Liver (tissue), 9 donors: ENCODE data around the gene PCDH15. TPM values are rescaled to one million over a fixed set of nuclear protein-coding genes. Genes with fewer than 3 reads are reported as not detected.

Experiments
- DNase-seq: peaks from one replicate; pipeline ENCODE4 v3.0.0-alpha.2; 2017; ENCODE audit warnings: low spot score
- H3K27ac ChIP-seq, 2 donors: one replicate each; pipeline ENCODE4 v1.7.0; 2013; ENCODE audit warnings: inconsistent platforms in 2 of 2, low read length in 2 of 2, control low read depth in 1 of 2, low read depth in 1 of 2, mild to moderate bottlenecking in 1 of 2
- H3K27me3 ChIP-seq, 4 donors: one replicate each; pipeline versions ENCODE4 v1.6.1 to v1.7.0; 2013; ENCODE audit warnings: low read length in 3 of 4, inconsistent platforms in 1 of 4, mild to moderate bottlenecking in 1 of 4, moderate library complexity in 1 of 4; ENCODE audit not compliant: control insufficient read depth in 4 of 4, insufficient read depth in 4 of 4
- H3K36me3 ChIP-seq, 4 donors: one replicate each; pipeline versions ENCODE4 v1.6.1 to v1.7.0; 2013; ENCODE audit warnings: low read length in 3 of 4, mild to moderate bottlenecking in 3 of 4, low read depth in 1 of 4, moderate library complexity in 1 of 4; ENCODE audit not compliant: control insufficient read depth in 4 of 4, insufficient read depth in 3 of 4
- H3K4me1 ChIP-seq, 4 donors: one replicate each; pipeline versions ENCODE4 v1.6.1 to v1.7.0; 2013; ENCODE audit warnings: low read length in 3 of 4, mild to moderate bottlenecking in 3 of 4, moderate library complexity in 1 of 4; ENCODE audit not compliant: control insufficient read depth in 4 of 4, insufficient read depth in 4 of 4
- H3K4me3 ChIP-seq, 3 donors: one replicate each; pipeline versions ENCODE4 v1.6.1 to v1.7.0; 2013; ENCODE audit warnings: low read length in 3 of 3, control low read depth in 1 of 3, low read depth in 1 of 3, mild to moderate bottlenecking in 1 of 3
- H3K9ac ChIP-seq, 2 donors: one replicate each; pipeline ENCODE4 v1.7.0; 2013; ENCODE audit warnings: low read length in 2 of 2, mild to moderate bottlenecking in 2 of 2, moderate library complexity in 2 of 2, control low read depth in 1 of 2, low read depth in 1 of 2
- H3K9me3 ChIP-seq, 4 donors: one replicate each; pipeline versions ENCODE4 v1.6.1 to v1.7.0; 2013; ENCODE audit warnings: low read length in 3 of 4; ENCODE audit not compliant: control insufficient read depth in 4 of 4
- ATF3 ChIP-seq: IDR thresholded peaks from 2 replicates; pipeline ENCODE4 v1.6.1; 2016; ENCODE audit warnings: antibody characterized with exemption
- CTCF ChIP-seq: fragments of 150-350 bp; IDR thresholded peaks from 2 replicates; pipeline ENCODE4 v1.5.1; 2017; ENCODE audit warnings: improper control_type of control experiment, low read depth, low read length; ENCODE audit not compliant: missing input control
- EGR1 ChIP-seq, 2 donors: IDR thresholded peaks; 2 replicates each; pipeline ENCODE4 v1.6.1; 2016 to 2018; ENCODE audit warnings: antibody characterized with exemption in 2 of 2, low read depth in 2 of 2
- FOXA1 ChIP-seq: IDR thresholded peaks from 2 replicates; pipeline ENCODE4 v1.6.1; 2016; ENCODE audit warnings: antibody characterized with exemption
- FOXA2 ChIP-seq: IDR thresholded peaks from 2 replicates; pipeline ENCODE4 v1.6.1; 2016; ENCODE audit warnings: antibody characterized with exemption
- GABPA ChIP-seq, 2 donors: IDR thresholded peaks in 1 of 2; conservative IDR thresholded peaks in 1 of 2; 2 replicates each; pipeline ENCODE4 v1.6.1; 2016; ENCODE audit warnings: antibody characterized with exemption in 2 of 2, mild to moderate bottlenecking in 1 of 2, moderate library complexity in 1 of 2
- HNF4A ChIP-seq, 2 donors: conservative IDR thresholded peaks; 2 replicates each; pipeline ENCODE4 v1.6.1; 2016; ENCODE audit warnings: antibody characterized with exemption in 2 of 2, mild to moderate bottlenecking in 2 of 2
- HNF4G ChIP-seq: IDR thresholded peaks from 2 replicates; pipeline ENCODE4 v1.6.1; 2016; ENCODE audit warnings: antibody characterized with exemption
- JUND ChIP-seq, 2 donors: IDR thresholded peaks; 2 replicates each; pipeline ENCODE4 v1.6.1; 2016; ENCODE audit warnings: antibody characterized with exemption in 2 of 2
- MAX ChIP-seq: IDR thresholded peaks from 2 replicates; pipeline ENCODE4 v1.6.1; 2016; ENCODE audit warnings: antibody characterized with exemption
- NR2F2 ChIP-seq: IDR thresholded peaks from 2 replicates; pipeline ENCODE4 v1.6.1; 2016; ENCODE audit warnings: antibody characterized with exemption
- RAD21 ChIP-seq, 2 donors: IDR thresholded peaks; 2 replicates each; pipeline ENCODE4 v1.6.1; 2016; ENCODE audit warnings: antibody characterized with exemption in 2 of 2, mild to moderate bottlenecking in 2 of 2
- REST ChIP-seq: IDR thresholded peaks from 2 replicates; pipeline ENCODE4 v1.6.1; 2016; ENCODE audit warnings: antibody characterized with exemption, mild to moderate bottlenecking
- RXRA ChIP-seq, 2 donors: IDR thresholded peaks; 2 replicates each; pipeline ENCODE4 v1.6.1; 2017 to 2018; ENCODE audit warnings: antibody characterized with exemption in 2 of 2, mild to moderate bottlenecking in 1 of 2
- SP1 ChIP-seq: IDR thresholded peaks from 2 replicates; pipeline ENCODE4 v1.6.1; 2018; ENCODE audit warnings: antibody characterized with exemption, mild to moderate bottlenecking
- TAF1 ChIP-seq: conservative IDR thresholded peaks from 2 replicates; pipeline ENCODE4 v1.6.1; 2016; ENCODE audit warnings: antibody characterized with exemption, mild to moderate bottlenecking
- YY1 ChIP-seq: IDR thresholded peaks from 2 replicates; pipeline ENCODE4 v1.6.1; 2016; ENCODE audit warnings: antibody characterized with exemption, mild to moderate bottlenecking
- ZBTB33 ChIP-seq: IDR thresholded peaks from 2 replicates; pipeline ENCODE4 v1.6.1; 2016; ENCODE audit warnings: antibody characterized with exemption
- WGBS: extraction: QIAGEN DNeasy Blood & Tissue Kit; methylation state at CpG from one replicate; pipeline ENCODE4 v1.1.7; 2013; 5-methylcytosine and 5-hydroxymethylcytosine counted together
- polyA plus RNA-seq, 2 donors: library from polyadenylated mRNA; stranded (reverse) in 1 of 2; unstranded in 1 of 2; fragments of 200-250 nt in 1 of 2; fragments of >200 nt in 1 of 2; fragmentation: Nextera tagmentation in 1 of 2; extraction: Ambion mirVana in 1 of 2; gene quantifications; one replicate each; pipeline versions ENCODE4 v1.2.1 to v1.2.3, GENCODE V29; 2013 to 2015
- total RNA-seq, 2 donors: library from RNA; depleted of rRNA; stranded (reverse); fragments of >200 nt; gene quantifications; one replicate each; pipeline ENCODE4 v1.2.3, GENCODE V29; 2014
- donor health status: healthy.
- donor health status: healthy.
- donor health status: healthy.
- donor health status: healthy.
- donor health status: healthy.

Gene PCDH15
- total and polyA plus RNA-seq, 4 donors = 0.05 TPM; not detected in 3

- 65% methylated on average over 4 of the region's 4 CpGs for WGBS
- no peaks in the 10 kb centered on the region for H3K27me3 ChIP-seq
- TF ChIP-seq REST (no peak), FOXA1 (no peak), HNF4A (conservative IDR thresholded peaks at IDR 0.05) (no peak), YY1 (no peak), GABPA (IDR thresholded peaks at IDR 0.05 in 1 of 2, conservative IDR thresholded peaks at IDR 0.05 in 1 of 2) (no peak), CTCF (no peak), ATF3 (no peak), MAX (no peak), TAF1 (no peak), EGR1 (IDR thresholded peaks at IDR 0.05; ENCODE audit: low read depth in 2 of 2) (no peak), NR2F2 (no peak), JUND (IDR thresholded peaks at IDR 0.05) (no peak), SP1 (no peak), HNF4G (no peak), FOXA2 (no peak), ZBTB33 (no peak), RAD21 (IDR thresholded peaks at IDR 0.05) (no peak), RXRA (IDR thresholded peaks at IDR 0.05) (no peak)
Measured at GRCh38 chr10:53918755-53919154, 882.3 kb downstream of the PCDH15 start.

GRCh38 chr10:53909791-53910190 is 891.2 kb downstream of the PCDH15 start:
- Histone ChIP-seq H3K4me1 (no peaks in the 10 kb centered on the region), H3K9ac (no peak overlapping the region), H3K9me3 (no peaks in the 10 kb centered on the region), H3K27me3 (no peaks in the 10 kb centered on the region), H3K36me3 (no peaks in the 10 kb centered on the region), H3K27ac (no peak overlapping the region), H3K4me3 (no peak overlapping the region)
- DNase-seq = no peak
- 69% methylated on average over 5 of the region's 5 CpGs for WGBS
- TF ChIP-seq JUND (IDR thresholded peaks at IDR 0.05) (no peak), CTCF (no peak), SP1 (no peak), ZBTB33 (no peak), RXRA (IDR thresholded peaks at IDR 0.05) (no peak)

More at GRCh38 chr10:53918755-53919154, 882.3 kb downstream of the PCDH15 start:
- H3K27ac ChIP-seq = no peak overlapping the region
- no peak for DNase-seq
- H3K4me1 ChIP-seq = no peaks in the 10 kb centered on the region
- no peaks in the 10 kb centered on the region for H3K36me3 ChIP-seq
- H3K9me3 ChIP-seq = no peaks in the 10 kb centered on the region
- no peak overlapping the region for H3K4me3 ChIP-seq
- no peak overlapping the region for H3K9ac ChIP-seq
